DMS153 treated with DMSO at 0.1 percent for 48 hours (cell line): ENCODE results near the gene GSAP.

Experiments
- DNase-seq: peaks from one replicate; lab custom pipeline; 2025; ENCODE audit not compliant: unreplicated experiment; lab: John Stamatoyannopoulos, UW

The GSAP gene

GRCh38 chr7:77330169-77330882 is 85.8 kb downstream of the GSAP start:
- peak; percentile 60 for DNase-seq

GRCh38 chr7:77329466-77330168 is 86.5 kb downstream of the GSAP start:
- no peak for DNase-seq

- DNase-seq = no peak
Observed at GRCh38 chr7:77328669-77329068, 87.5 kb downstream of the GSAP start.

GRCh38 chr7:77327932-77328628 is 88.1 kb downstream of the GSAP start:
- no peak for DNase-seq

GRCh38 chr7:77327067-77327931 is 88.8 kb downstream of the GSAP start:
- DNase-seq = peak; percentile 17

GRCh38 chr7:77326131-77326530 is 90.0 kb downstream of the GSAP start:
- DNase-seq = no peak

- DNase-seq = no peak
Observed at GRCh38 chr7:77321300-77321699, 94.8 kb downstream of the GSAP start.

GRCh38 chr7:77320714-77321113 is 95.4 kb downstream of the GSAP start:
- no peak for DNase-seq

GRCh38 chr7:77320137-77320536 is 96.0 kb downstream of the GSAP start:
- DNase-seq = no peak

- no peak for DNase-seq
Observed at GRCh38 chr7:77318019-77318418, 98.1 kb downstream of the GSAP start.

GRCh38 chr7:77316219-77316978 is 99.8 kb downstream of the GSAP start:
- DNase-seq = no peak

GRCh38 chr7:77315182-77315591 is 101.0 kb downstream of the GSAP start:
- no peak for DNase-seq

GRCh38 chr7:77313876-77314480 is 102.2 kb downstream of the GSAP start:
- no peak for DNase-seq

- no peak for DNase-seq
Observed at GRCh38 chr7:77313085-77313484, 103.1 kb downstream of the GSAP start.

GRCh38 chr7:77310982-77311381 is 105.2 kb downstream of the GSAP start:
- DNase-seq = no peak

- DNase-seq = no peak
Observed at GRCh38 chr7:77309714-77310220, 106.4 kb downstream of the GSAP start.

- DNase-seq = no peak
Observed at GRCh38 chr7:77308792-77309191, 107.4 kb downstream of the GSAP start.

- DNase-seq = no peak
Observed at GRCh38 chr7:77306231-77307067, 109.7 kb downstream of the GSAP start.

GRCh38 chr7:77295549-77295948 is 120.6 kb downstream of the GSAP start:
- no peak for DNase-seq
